GM21390 (cell line): ENCODE measurements around the gene SURF2.
A peak's percentile ranks its signal among the peaks of the same experiment; 100 is the strongest.
"Not testable (repeated sequence)": the region's sequence is repeated elsewhere in the genome, so short reads cannot be mapped to it uniquely, and the experiment has no call there.

Experiments used
- ATAC-seq: cut with Tn5 transposase; IDR thresholded peaks from one replicate; pipeline ENCODE4 v1.9.1; 2021; ENCODE audit not compliant: unreplicated experiment

The SURF2 gene

GRCh38 chr9:133356391-133357091 lies at the start of gene SURF2, which contains the start of gene SURF1:
Gene SURF2, plus strand, starts transcription at chr9:133356550. Its CDS starts 43 bp downstream, at chr9:133356593.
Gene SURF1, minus strand, starts transcription at chr9:133356487. Its CDS starts 34 bp downstream, at chr9:133356453.
- ATAC-seq = peak; percentile 68

- no peak for ATAC-seq
Measured at GRCh38 chr9:133307301-133307700, 49.0 kb upstream of the SURF2 start.

- ATAC-seq = no peak
Measured at GRCh38 chr9:133309608-133310007, 46.7 kb upstream of the SURF2 start.

GRCh38 chr9:133315997-133316396 lies 40.4 kb upstream of the SURF2 start:
- ATAC-seq = no peak

GRCh38 chr9:133317551-133317950 lies 38.8 kb upstream of the SURF2 start:
- not testable (repeated sequence) for ATAC-seq

GRCh38 chr9:133320421-133320881 lies 35.9 kb upstream of the SURF2 start:
- no peak for ATAC-seq

GRCh38 chr9:133321411-133321935 lies 34.9 kb upstream of the SURF2 start:
- no peak for ATAC-seq

GRCh38 chr9:133322701-133323100 lies 33.6 kb upstream of the SURF2 start:
- no peak for ATAC-seq

GRCh38 chr9:133323211-133323610 lies 33.1 kb upstream of the SURF2 start:
- no peak for ATAC-seq

GRCh38 chr9:133323991-133324703 lies 32.2 kb upstream of the SURF2 start:
- ATAC-seq = no peak

- not testable (repeated sequence) for ATAC-seq
Measured at GRCh38 chr9:133327021-133327420, 29.3 kb upstream of the SURF2 start.

- ATAC-seq = no peak
Measured at GRCh38 chr9:133327834-133328484, 28.4 kb upstream of the SURF2 start.

- ATAC-seq = not testable (repeated sequence)
Measured at GRCh38 chr9:133329306-133330156, 26.8 kb upstream of the SURF2 start.

GRCh38 chr9:133331221-133331620 lies 25.1 kb upstream of the SURF2 start:
- no peak for ATAC-seq

- ATAC-seq = no peak
Measured at GRCh38 chr9:133331641-133332380, 24.5 kb upstream of the SURF2 start.

- no peak for ATAC-seq
Measured at GRCh38 chr9:133332381-133332730, 24.0 kb upstream of the SURF2 start.

GRCh38 chr9:133333011-133333410 lies 23.3 kb upstream of the SURF2 start:
- no peak for ATAC-seq

GRCh38 chr9:133333566-133333965 lies 22.8 kb upstream of the SURF2 start:
- ATAC-seq = no peak

GRCh38 chr9:133334161-133334560 lies 22.2 kb upstream of the SURF2 start:
- ATAC-seq = no peak

GRCh38 chr9:133334888-133335287 lies 21.5 kb upstream of the SURF2 start:
- not testable (repeated sequence) for ATAC-seq
